ENCODE data around the gene ECHDC3.

Gene ECHDC3

DNA sequence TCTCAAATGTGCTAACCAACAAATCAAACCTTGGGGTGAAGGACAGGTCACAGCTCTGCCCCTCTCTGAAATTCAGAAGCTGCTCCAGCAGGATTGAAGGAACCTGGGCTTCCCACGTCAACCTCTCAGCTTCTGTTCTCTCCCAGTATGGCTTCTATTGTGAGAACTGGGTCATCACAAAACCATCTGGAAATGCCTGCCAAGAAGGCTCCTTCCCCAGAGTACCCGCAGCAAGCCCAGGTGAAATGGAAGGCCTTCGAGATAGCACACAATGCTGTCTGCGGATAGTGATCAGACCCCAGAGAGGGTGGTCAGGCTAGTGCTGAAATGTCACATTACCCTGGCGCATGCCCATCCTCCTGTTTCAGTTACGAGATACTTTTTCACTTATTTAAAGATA lies 64.5 kb downstream of the ECHDC3 start:
- H3K4me1 ChIP-seq (ENCODE audit: control insufficient read depth, insufficient read depth, low read depth, low read length): peaks cover 7% of the 10 kb centered on the region
- H3K23ac ChIP-seq (ENCODE audit: low read length in 2 of 2): no peak overlapping the region
- DNase-seq: no peak
- no peak overlapping the region for H2BK120ac ChIP-seq (ENCODE audit: low read depth, low read length)
- 92% methylated on average over 5 of the region's 6 CpGs for WGBS
- no peak overlapping the region for H2AK5ac ChIP-seq (ENCODE audit: low read length, severe bottlenecking)
- H3K36me3 ChIP-seq (ENCODE audit: control insufficient read depth in 1 of 2, insufficient read depth in 2 of 2, low read depth in 1 of 2, low read length in 2 of 2): no peaks in the 10 kb centered on the region
- H3K9ac ChIP-seq (ENCODE audit: low read length): no peak overlapping the region
- no peak overlapping the region for H3K4ac ChIP-seq (ENCODE audit: low read depth in 1 of 2, low read length in 2 of 2)
- no peak overlapping the region for H4K91ac ChIP-seq (ENCODE audit: low read length)
- H2AFZ ChIP-seq (ENCODE audit: low read depth, low read length): no peak overlapping the region
- no peak overlapping the region for H3K14ac ChIP-seq (ENCODE audit: low read length in 2 of 2)
- no peak overlapping the region for H2BK5ac ChIP-seq (ENCODE audit: low read depth, low read length, poor library complexity, severe bottlenecking)
- H3K27ac ChIP-seq (ENCODE audit: low read length, poor library complexity, severe bottlenecking): no peak overlapping the region
- H3K27me3 ChIP-seq (ENCODE audit: control insufficient read depth in 1 of 2, insufficient read depth in 1 of 2, low read length in 2 of 2): peaks cover 0 to 40% of the 10 kb centered on the region in 2 experiments
- no peak overlapping the region for H2BK12ac ChIP-seq (ENCODE audit: low read length in 2 of 2)
- no peak overlapping the region for H2BK15ac ChIP-seq (ENCODE audit: low read depth, poor library complexity, severe bottlenecking)
- H3K9me3 ChIP-seq (ENCODE audit: control insufficient read depth, low read length): no peaks in the 10 kb centered on the region
- H3K4me2 ChIP-seq (ENCODE audit: low read length, poor library complexity, severe bottlenecking): no peak overlapping the region
- H3K4me3 ChIP-seq (ENCODE audit: insufficient read depth in 1 of 2, low read depth in 1 of 2, low read length in 2 of 2): no peak overlapping the region
- no peaks in the 10 kb centered on the region for H3K79me1 ChIP-seq (replicated peaks; ENCODE audit: low read length, poor library complexity, severe bottlenecking)
- H4K8ac ChIP-seq (ENCODE audit: low read length): no peak overlapping the region
- H3K18ac ChIP-seq (ENCODE audit: low read depth in 1 of 2, low read length in 2 of 2): no peak overlapping the region

DNA sequence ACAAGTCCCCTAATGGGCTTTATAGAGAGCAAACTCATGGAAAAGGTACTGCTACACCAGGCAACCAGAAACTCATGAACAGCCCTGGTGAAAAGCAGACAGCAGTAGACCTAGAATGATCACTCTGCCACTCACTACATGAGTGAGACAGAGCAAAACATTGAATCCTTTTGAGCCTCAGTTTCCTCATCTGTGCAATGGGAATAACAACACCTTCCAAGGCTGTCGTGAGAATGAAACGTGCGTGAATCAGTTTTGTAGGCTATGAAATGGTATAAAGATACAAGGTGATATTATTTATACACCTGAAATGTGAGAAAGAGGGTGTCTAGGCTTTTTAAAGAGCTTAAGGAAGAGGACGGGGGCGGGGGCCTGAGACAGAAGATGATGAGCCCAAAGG lies 66.6 kb downstream of the ECHDC3 start:
- Histone ChIP-seq H3K36me3 (ENCODE audit: control insufficient read depth in 1 of 2, insufficient read depth in 2 of 2, low read depth in 1 of 2, low read length in 2 of 2) (no peaks in the 10 kb centered on the region), H2BK5ac (ENCODE audit: low read depth, low read length, poor library complexity, severe bottlenecking) (no peak overlapping the region), H2AFZ (ENCODE audit: low read depth, low read length) (no peak overlapping the region), H4K8ac (ENCODE audit: low read length) (no peak overlapping the region), H3K27ac (ENCODE audit: low read length, poor library complexity, severe bottlenecking) (no peak overlapping the region), H2BK12ac (ENCODE audit: low read length in 2 of 2) (no peak overlapping the region), H3K14ac (ENCODE audit: low read length in 2 of 2) (no peak overlapping the region), H3K18ac (ENCODE audit: low read depth in 1 of 2, low read length in 2 of 2) (no peak overlapping the region), H3K9me3 (ENCODE audit: control insufficient read depth, low read length) (no peaks in the 10 kb centered on the region), H3K4me3 (ENCODE audit: insufficient read depth in 1 of 2, low read depth in 1 of 2, low read length in 2 of 2) (no peak overlapping the region), H3K79me1 (replicated peaks; ENCODE audit: low read length, poor library complexity, severe bottlenecking) (no peaks in the 10 kb centered on the region), H3K4me2 (ENCODE audit: low read length, poor library complexity, severe bottlenecking) (no peak overlapping the region), H2BK15ac (ENCODE audit: low read depth, poor library complexity, severe bottlenecking) (no peak overlapping the region), H3K4me1 (ENCODE audit: control insufficient read depth, insufficient read depth, low read depth, low read length) (peaks cover 7% of the 10 kb centered on the region), H3K4ac (ENCODE audit: low read depth in 1 of 2, low read length in 2 of 2) (no peak overlapping the region), H3K23ac (ENCODE audit: low read length in 2 of 2) (no peak overlapping the region), H2BK120ac (ENCODE audit: low read depth, low read length) (no peak overlapping the region), H2AK5ac (ENCODE audit: low read length, severe bottlenecking) (peak overlapping the region; percentile 66), H3K9ac (ENCODE audit: low read length) (no peak overlapping the region), H4K91ac (ENCODE audit: low read length) (no peak overlapping the region), H3K27me3 (ENCODE audit: control insufficient read depth in 1 of 2, insufficient read depth in 1 of 2, low read length in 2 of 2) (peaks cover 0 to 36% of the 10 kb centered on the region in 2 experiments)
- WGBS: 94% methylated on average over 3 of the region's 5 CpGs
- no peak for DNase-seq

GRCh38 chr10:11810313-11810766 lies 68.2 kb downstream of the ECHDC3 start:
- peak overlapping the region; percentile 53 for H2BK5ac ChIP-seq (ENCODE audit: low read depth, low read length, poor library complexity, severe bottlenecking)
- WGBS: 59% methylated on average over 13 of the region's 13 CpGs
- H3K9ac ChIP-seq (ENCODE audit: low read length): no peak overlapping the region
- no peak overlapping the region for H2BK12ac ChIP-seq (ENCODE audit: low read length in 2 of 2)
- no peak overlapping the region for H3K4ac ChIP-seq (ENCODE audit: low read depth in 1 of 2, low read length in 2 of 2)
- DNase-seq: peak; percentile 15
- peak overlapping the region; percentile 53 for H3K4me2 ChIP-seq (ENCODE audit: low read length, poor library complexity, severe bottlenecking)
- peak overlapping the region; percentile 5 for H2AFZ ChIP-seq (ENCODE audit: low read depth, low read length)
- H3K27me3 ChIP-seq (ENCODE audit: control insufficient read depth in 1 of 2, insufficient read depth in 1 of 2, low read length in 2 of 2): peaks cover 0 to 36% of the 10 kb centered on the region in 2 experiments
- H4K8ac ChIP-seq (ENCODE audit: low read length): no peak overlapping the region
- H3K36me3 ChIP-seq (ENCODE audit: control insufficient read depth in 1 of 2, insufficient read depth in 2 of 2, low read depth in 1 of 2, low read length in 2 of 2): no peaks in the 10 kb centered on the region
- H2BK15ac ChIP-seq (ENCODE audit: low read depth, poor library complexity, severe bottlenecking): no peak overlapping the region
- no peaks in the 10 kb centered on the region for H3K79me1 ChIP-seq (replicated peaks; ENCODE audit: low read length, poor library complexity, severe bottlenecking)
- no peak overlapping the region for H3K14ac ChIP-seq (ENCODE audit: low read length in 2 of 2)
- H2AK5ac ChIP-seq (ENCODE audit: low read length, severe bottlenecking): peak overlapping the region; percentile 86
- H3K27ac ChIP-seq (ENCODE audit: low read length, poor library complexity, severe bottlenecking): peak overlapping the region; percentile 66
- H3K4me1 ChIP-seq (ENCODE audit: control insufficient read depth, insufficient read depth, low read depth, low read length): peaks cover 8% of the 10 kb centered on the region
- no peak overlapping the region for H3K18ac ChIP-seq (ENCODE audit: low read depth in 1 of 2, low read length in 2 of 2)
- peak overlapping the region in 1 of 2 experiments; percentile 18 for H3K23ac ChIP-seq (ENCODE audit: low read length in 2 of 2)
- no peak overlapping the region for H4K91ac ChIP-seq (ENCODE audit: low read length)
- no peaks in the 10 kb centered on the region for H3K9me3 ChIP-seq (ENCODE audit: control insufficient read depth, low read length)
- H3K4me3 ChIP-seq (ENCODE audit: insufficient read depth in 1 of 2, low read depth in 1 of 2, low read length in 2 of 2): no peak overlapping the region
- no peak overlapping the region for H2BK120ac ChIP-seq (ENCODE audit: low read depth, low read length)

DNA sequence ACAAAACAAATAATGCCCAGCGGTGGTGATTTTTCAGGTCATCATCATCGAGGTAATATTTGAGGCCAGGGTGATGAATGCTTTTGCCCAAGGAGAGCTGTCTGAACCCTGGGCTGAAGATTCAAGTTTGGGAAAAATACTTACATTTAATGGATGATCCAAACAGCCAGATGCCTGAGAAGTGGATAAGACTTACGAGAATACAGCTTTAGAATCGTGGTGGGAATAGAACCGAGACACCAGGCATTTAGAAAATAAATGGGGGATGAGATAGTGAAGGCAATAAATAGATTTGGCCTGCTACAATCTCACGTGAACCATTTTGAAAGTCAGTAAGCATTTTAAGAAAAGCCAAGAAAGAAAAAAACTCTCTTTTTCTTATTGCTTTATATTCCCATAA lies 68.8 kb downstream of the ECHDC3 start:
- Histone ChIP-seq H2AK5ac (ENCODE audit: low read length, severe bottlenecking) (peak overlapping the region; percentile 56), H2BK120ac (ENCODE audit: low read depth, low read length) (no peak overlapping the region), H3K36me3 (ENCODE audit: control insufficient read depth in 1 of 2, insufficient read depth in 2 of 2, low read depth in 1 of 2, low read length in 2 of 2) (no peaks in the 10 kb centered on the region), H2BK5ac (ENCODE audit: low read depth, low read length, poor library complexity, severe bottlenecking) (no peak overlapping the region), H3K27me3 (ENCODE audit: control insufficient read depth in 1 of 2, insufficient read depth in 1 of 2, low read length in 2 of 2) (peaks cover 0 to 32% of the 10 kb centered on the region in 2 experiments), H4K8ac (ENCODE audit: low read length) (no peak overlapping the region), H3K18ac (ENCODE audit: low read depth in 1 of 2, low read length in 2 of 2) (no peak overlapping the region), H2BK15ac (ENCODE audit: low read depth, poor library complexity, severe bottlenecking) (no peak overlapping the region), H4K91ac (ENCODE audit: low read length) (no peak overlapping the region), H3K9ac (ENCODE audit: low read length) (no peak overlapping the region), H3K79me1 (replicated peaks; ENCODE audit: low read length, poor library complexity, severe bottlenecking) (no peaks in the 10 kb centered on the region), H3K9me3 (ENCODE audit: control insufficient read depth, low read length) (no peaks in the 10 kb centered on the region), H3K14ac (ENCODE audit: low read length in 2 of 2) (no peak overlapping the region), H3K27ac (ENCODE audit: low read length, poor library complexity, severe bottlenecking) (peak overlapping the region; percentile 66), H3K4me3 (ENCODE audit: insufficient read depth in 1 of 2, low read depth in 1 of 2, low read length in 2 of 2) (no peak overlapping the region), H2BK12ac (ENCODE audit: low read length in 2 of 2) (no peak overlapping the region), H2AFZ (ENCODE audit: low read depth, low read length) (no peak overlapping the region), H3K23ac (ENCODE audit: low read length in 2 of 2) (no peak overlapping the region), H3K4me1 (ENCODE audit: control insufficient read depth, insufficient read depth, low read depth, low read length) (peaks cover 8% of the 10 kb centered on the region), H3K4ac (ENCODE audit: low read depth in 1 of 2, low read length in 2 of 2) (no peak overlapping the region), H3K4me2 (ENCODE audit: low read length, poor library complexity, severe bottlenecking) (no peak overlapping the region)
- 87% methylated on average over 5 of the region's 6 CpGs for WGBS
- DNase-seq: no peak
